ENCODE measurements around the gene PTGES3L. TPM values are rescaled to one million over a fixed set of nuclear protein-coding genes. Genes with fewer than 3 reads are reported as not detected.

The PTGES3L gene
- total and polyA plus RNA-seq, 7 donors = 2.1 to 13.6 (median 6.8) TPM

GRCh38 chr17:43014020-43014648 is 34.3 kb upstream of the PTGES3L start:
- WGBS, 2 donors = 85 to 92% methylated on average over 12 of the region's 12 CpGs
- peak; percentile 68 for DNase-seq
- Histone ChIP-seq H3K4me1 (peaks cover 0 to 27% (median 21%) of the 10 kb centered on the region in 4 donors), H3K9me3 (no peaks in the 10 kb centered on the region), H3K27ac (peak overlapping the region; percentile 33 to 67 (median 54)), H3K4me3 (no peak overlapping the region), H3K27me3 (no peaks in the 10 kb centered on the region), H3K36me3 (peaks cover 10 to 63% (median 34%) of the 10 kb centered on the region in 4 donors)
- intact Hi-C loops (cut with DNase I) = no loop called here
- TF ChIP-seq EP300 (IDR thresholded peaks at IDR 0.05) (no peak), CTCF (IDR thresholded peaks at IDR 0.05) (no peak)

GRCh38 chr17:43013296-43013695 is 33.4 kb upstream of the PTGES3L start:
- peak overlapping the region in 3 of 4 donors; percentile 11 to 67 (median 54) for H3K27ac ChIP-seq

GRCh38 chr17:43011728-43012472 is 32.0 kb upstream of the PTGES3L start:
- Histone ChIP-seq H3K4me3 (no peak overlapping the region), H3K4me1 (peaks cover 0 to 35% (median 31%) of the 10 kb centered on the region in 4 donors)

More at GRCh38 chr17:43013296-43013695, 33.4 kb upstream of the PTGES3L start:
- H3K27me3 ChIP-seq = no peaks in the 10 kb centered on the region
- intact Hi-C loops (cut with DNase I) = no loop called here
- no peak overlapping the region for H3K4me3 ChIP-seq
- 92% methylated on average over 8 of the region's 8 CpGs for WGBS, 2 donors
- no peak for TF ChIP-seq CTCF (IDR thresholded peaks at IDR 0.05)
- no peak for TF ChIP-seq POLR2A (IDR thresholded peaks at IDR 0.05)
- peaks cover 10 to 61% (median 32%) of the 10 kb centered on the region in 4 donors for H3K36me3 ChIP-seq
- H3K4me1 ChIP-seq = peaks cover 0 to 26% (median 21%) of the 10 kb centered on the region in 4 donors
- DNase-seq = no peak
- H3K9me3 ChIP-seq = no peaks in the 10 kb centered on the region

GRCh38 chr17:43010667-43011308 is 30.9 kb upstream of the PTGES3L start:
- Histone ChIP-seq H3K4me1 (peaks cover 0 to 35% (median 32%) of the 10 kb centered on the region in 4 donors), H3K36me3 (peaks cover 10 to 38% (median 16%) of the 10 kb centered on the region in 4 donors), H3K9me3 (no peaks in the 10 kb centered on the region), H3K27me3 (no peaks in the 10 kb centered on the region), H3K27ac (peak overlapping the region in 2 of 4 donors; percentile 2 to 45), H3K4me3 (no peak overlapping the region)
- 18 to 61% methylated on average over 5 of the region's 5 CpGs for WGBS, 2 donors
- TF ChIP-seq POLR2A (IDR thresholded peaks at IDR 0.05) (no peak), EP300 (IDR thresholded peaks at IDR 0.05) (no peak), POLR2AphosphoS5 (IDR thresholded peaks at IDR 0.05) (no peak), CTCF (IDR thresholded peaks at IDR 0.05) (no peak)
- DNase-seq = no peak
- intact Hi-C loops (cut with DNase I) = no loop called here

More at GRCh38 chr17:43011728-43012472, 32.0 kb upstream of the PTGES3L start:
- intact Hi-C loops (cut with DNase I) = no loop called here
- Histone ChIP-seq H3K9me3 (no peaks in the 10 kb centered on the region), H3K27ac (peak overlapping the region in 3 of 4 donors; percentile 2 to 45 (median 38)), H3K27me3 (no peaks in the 10 kb centered on the region), H3K36me3 (peaks cover 10 to 49% (median 24%) of the 10 kb centered on the region in 4 donors)
- TF ChIP-seq EP300 (IDR thresholded peaks at IDR 0.05) (no peak), POLR2AphosphoS5 (IDR thresholded peaks at IDR 0.05) (no peak), POLR2A (IDR thresholded peaks at IDR 0.05) (no peak), CTCF (IDR thresholded peaks at IDR 0.05) (no peak)
- WGBS, 2 donors = 73 to 85% methylated on average over 15 of the region's 15 CpGs
- DNase-seq = no peak
